HEK293 (cell line): Measurements from ENCODE around the gene EZH2.

Source experiments
- CTCF ChIA-PET: fragments of 350-600 bp; formaldehyde crosslinking; extraction: SDS; loops from one replicate; lab custom pipeline; 2021; ENCODE audit warnings: antibody characterized with exemption; lab: Yijun Ruan, JAX
- POLR2A ChIA-PET: fragments of 300-600 bp; formaldehyde crosslinking; extraction: SDS; loops from one replicate; lab custom pipeline; 2020; ENCODE audit warnings: antibody characterized with exemption, inconsistent platforms; lab: Yijun Ruan, JAX
- H3K27ac ChIP-seq: fragments of 200-500 bp; sonication (Bioruptor generic); 2 replicates; pipeline ENCODE4 v1.5.1; 2014; ENCODE audit warnings: low read depth, low read length, control low read depth, inconsistent platforms; ENCODE audit errors: extremely low read depth
- H3K36me3 ChIP-seq, 2 experiments: fragments of 200-500 bp in 1 of 2; sonication (Bioruptor generic) in 1 of 2; 1 replicate in 1 of 2; 2 replicates in 1 of 2; pipeline ENCODE4 v1.5.1; 2014 to 2017; ENCODE audit warnings: inconsistent platforms in 2 of 2, low read length in 2 of 2; ENCODE audit not compliant: control insufficient read depth in 2 of 2, insufficient read depth in 1 of 2
- H3K4me1 ChIP-seq: fragments of 200-500 bp; sonication (Bioruptor generic); 2 replicates; pipeline ENCODE4 v1.5.1; 2014; ENCODE audit warnings: mild to moderate bottlenecking, low read length, inconsistent platforms; ENCODE audit not compliant: control insufficient read depth, insufficient read depth
- H3K4me3 ChIP-seq: 2 replicates; pipeline ENCODE4 v1.5.1; 2011; ENCODE audit warnings: low read depth, mild to moderate bottlenecking, control low read depth, low read length, moderate library complexity
- H3K9me3 ChIP-seq: fragments of 200-500 bp; sonication (Bioruptor generic); 2 replicates; pipeline ENCODE4 v1.5.1; 2014; ENCODE audit warnings: low read depth, low read length, inconsistent platforms; ENCODE audit not compliant: control insufficient read depth, insufficient read depth
- GLI4 ChIP-seq: fragments of 450-650 bp; formaldehyde crosslinking; IDR thresholded peaks from 2 replicates; pipeline ENCODE4 v1.5.1; 2016; ENCODE audit warnings: missing biosample characterization, missing genetic modification characterization
- GLIS1 ChIP-seq: fragments of 450-650 bp; formaldehyde crosslinking; IDR thresholded peaks from 2 replicates; pipeline ENCODE4 v1.5.1; 2016; ENCODE audit warnings: missing biosample characterization, missing genetic modification characterization
- KLF8 ChIP-seq: fragments of 450-650 bp; formaldehyde crosslinking; IDR thresholded peaks from 2 replicates; pipeline ENCODE4 v1.5.1; 2016; ENCODE audit warnings: missing biosample characterization, missing genetic modification characterization
- KLF9 ChIP-seq: fragments of 450-650 bp; formaldehyde crosslinking; IDR thresholded peaks from 2 replicates; pipeline ENCODE4 v1.5.1; 2016; ENCODE audit warnings: missing biosample characterization, missing genetic modification characterization, low read depth
- PRDM1 ChIP-seq: fragments of 450-650 bp; formaldehyde crosslinking; IDR thresholded peaks from 2 replicates; pipeline ENCODE4; 2016; ENCODE audit warnings: missing biosample characterization, missing genetic modification characterization
- SCRT1 ChIP-seq: fragments of 450-650 bp; formaldehyde crosslinking; IDR thresholded peaks from 2 replicates; pipeline ENCODE4 v1.5.1; 2016; ENCODE audit warnings: missing biosample characterization, missing genetic modification characterization, borderline replicate concordance
- SP7 ChIP-seq: fragments of 450-650 bp; formaldehyde crosslinking; IDR thresholded peaks from 2 replicates; pipeline ENCODE4 v1.5.1; 2016; ENCODE audit warnings: missing biosample characterization, missing genetic modification characterization
- ZBTB44 ChIP-seq: fragments of 450-650 bp; IDR thresholded peaks from 2 replicates; pipeline ENCODE4 v1.5.1; 2018; ENCODE audit warnings: missing biosample characterization, mild to moderate bottlenecking, missing genetic modification characterization
- ZBTB8A ChIP-seq: fragments of 450-650 bp; formaldehyde crosslinking; IDR thresholded peaks from 2 replicates; pipeline ENCODE4 v1.5.1; 2016; ENCODE audit warnings: missing biosample characterization, missing genetic modification characterization
- ZEB2 ChIP-seq: fragments of 450-650 bp; formaldehyde crosslinking; IDR thresholded peaks from 2 replicates; pipeline ENCODE4 v1.5.1; 2016; ENCODE audit warnings: missing biosample characterization, missing genetic modification characterization
- ZFP3 ChIP-seq: fragments of 450-650 bp; formaldehyde crosslinking; IDR thresholded peaks from 2 replicates; pipeline ENCODE4 v1.5.1; 2016; ENCODE audit warnings: low read depth, missing biosample characterization, missing genetic modification characterization
- ZNF132 ChIP-seq: fragments of 450-650 bp; formaldehyde crosslinking; IDR thresholded peaks from 2 replicates; pipeline ENCODE4 v1.5.1; 2017; ENCODE audit warnings: missing biosample characterization, missing genetic modification characterization, borderline replicate concordance
- ZNF140 ChIP-seq: fragments of 450-650 bp; formaldehyde crosslinking; IDR thresholded peaks from 2 replicates; pipeline ENCODE4 v1.5.1; 2016; ENCODE audit warnings: missing biosample characterization, missing genetic modification characterization
- ZNF280D ChIP-seq: fragments of 450-650 bp; formaldehyde crosslinking; IDR thresholded peaks from 2 replicates; pipeline ENCODE4 v1.5.1; 2016; ENCODE audit warnings: missing biosample characterization, missing genetic modification characterization
- ZNF311 ChIP-seq: fragments of 450-650 bp; formaldehyde crosslinking; IDR thresholded peaks from 2 replicates; pipeline ENCODE4 v1.5.1; 2017; ENCODE audit warnings: missing biosample characterization, missing genetic modification characterization, borderline replicate concordance
- ZNF501 ChIP-seq: fragments of 450-650 bp; formaldehyde crosslinking; IDR thresholded peaks from 2 replicates; pipeline ENCODE4 v1.5.1; 2016; ENCODE audit warnings: missing biosample characterization, missing genetic modification characterization
- ZNF549 ChIP-seq: fragments of 450-650 bp; IDR thresholded peaks from 2 replicates; pipeline ENCODE4 v1.5.1; 2018; ENCODE audit warnings: missing biosample characterization, missing genetic modification characterization, mild to moderate bottlenecking, inconsistent platforms, moderate library complexity
- ZNF571 ChIP-seq: fragments of 450-650 bp; formaldehyde crosslinking; IDR thresholded peaks from 2 replicates; pipeline ENCODE4 v1.5.0; 2017; ENCODE audit warnings: missing biosample characterization, missing genetic modification characterization
- ZNF585B ChIP-seq: fragments of 450-650 bp; formaldehyde crosslinking; IDR thresholded peaks from 2 replicates; pipeline ENCODE4 v1.5.1; 2016; ENCODE audit warnings: missing biosample characterization, missing genetic modification characterization
- ZNF600 ChIP-seq: fragments of 450-650 bp; formaldehyde crosslinking; IDR thresholded peaks from 2 replicates; pipeline ENCODE4 v1.5.1; 2016; ENCODE audit warnings: missing biosample characterization, missing genetic modification characterization
- ZNF639 ChIP-seq: fragments of 450-650 bp; formaldehyde crosslinking; IDR thresholded peaks from 2 replicates; pipeline ENCODE4 v1.5.1; 2016; ENCODE audit warnings: missing biosample characterization, missing genetic modification characterization
- ZNF660 ChIP-seq: fragments of 450-650 bp; IDR thresholded peaks from 2 replicates; pipeline ENCODE4 v1.5.1; 2018; ENCODE audit warnings: missing biosample characterization, mild to moderate bottlenecking, missing genetic modification characterization
- ZNF692 ChIP-seq: fragments of 450-650 bp; formaldehyde crosslinking; IDR thresholded peaks from 2 replicates; pipeline ENCODE4 v1.5.1; 2016; ENCODE audit warnings: missing biosample characterization, missing genetic modification characterization
- ZNF704 ChIP-seq: fragments of 450-650 bp; formaldehyde crosslinking; IDR thresholded peaks from 2 replicates; pipeline ENCODE4 v1.5.1; 2016; ENCODE audit warnings: missing biosample characterization, missing genetic modification characterization

Gene EZH2

GRCh38 chr7:148915211-148915610 lies 31.1 kb upstream of the EZH2 start:
- CTCF ChIA-PET, result interaction anchor here (0.7 kb wide), 1 partner anchor 12 kb away, joined by 3 read pairs; no protein-coding TSS in a partner anchor

GRCh38 chr7:148914208-148914777 lies 30.2 kb upstream of the EZH2 start:
- Histone ChIP-seq H3K9me3 (no peaks in the 10 kb centered on the region), H3K27ac (no peak overlapping the region), H3K36me3 (no peaks in the 10 kb centered on the region), H3K4me1 (no peaks in the 10 kb centered on the region), H3K4me3 (no peak overlapping the region)
- ChIA-PET POLR2A (interaction anchor here (0.8 to 1.4 kb wide), 2 partner anchors 27 to 216 kb away, joined by 4 read pairs; partner anchors contain the start of gene CUL1), CTCF (interaction anchor here (0.5 kb wide), 1 partner anchor 12 kb away, joined by 4 read pairs; no protein-coding TSS in a partner anchor)
- peak; percentile 46; the same call in 1 of the 2 replicates for TF ChIP-seq SCRT1 (tag by site-specific recombination)
- no peak for TF ChIP-seq ZNF639 (tag by site-specific recombination)
- TF ChIP-seq ZNF549 (tag by site-specific recombination), result no peak
- peak; percentile 71 for TF ChIP-seq ZNF692 (tag by site-specific recombination)
- no peak for TF ChIP-seq ZNF132 (tag by site-specific recombination)
- peak; percentile 42; the same call in 1 of the 2 replicates for TF ChIP-seq ZNF501 (tag by site-specific recombination)
- no peak for TF ChIP-seq ZNF280D
- no peak for TF ChIP-seq ZNF311 (tag by site-specific recombination)
- TF ChIP-seq KLF8 (tag by site-specific recombination), result no peak
- TF ChIP-seq GLIS1 (tag by site-specific recombination), result peak; percentile 66
- TF ChIP-seq ZEB2 (tag by site-specific recombination), result peak; percentile 90
- 0 out of 2 replicates have a peak, but pooled peaks have one; percentile 23 for TF ChIP-seq ZNF660 (tag by site-specific recombination)
- 0 out of 2 replicates have a peak, but pooled peaks have one; percentile 20 for TF ChIP-seq ZBTB44 (tag by site-specific recombination)
- TF ChIP-seq SP7 (tag by site-specific recombination), result peak; percentile 48; the same call in 1 of the 2 replicates
- TF ChIP-seq ZBTB8A (tag by site-specific recombination), result peak; percentile 42; the same call in 1 of the 2 replicates

More at GRCh38 chr7:148915211-148915610, 31.1 kb upstream of the EZH2 start:
- Histone ChIP-seq H3K4me3 (no peak overlapping the region), H3K36me3 (no peaks in the 10 kb centered on the region), H3K9me3 (no peaks in the 10 kb centered on the region), H3K4me1 (no peaks in the 10 kb centered on the region), H3K27ac (no peak overlapping the region)
- POLR2A ChIA-PET, result interaction anchor here (1.4 kb wide), 1 partner anchor 217 kb away, joined by 4 read pairs; the partner anchor contains the start of gene CUL1
- TF ChIP-seq ZFP3 (tag by site-specific recombination) (no peak), ZNF140 (tag by site-specific recombination) (no peak), ZEB2 (tag by site-specific recombination) (no peak), ZNF600 (tag by site-specific recombination) (no peak), ZNF585B (tag by site-specific recombination) (no peak), PRDM1 (tag by site-specific recombination) (no peak), ZNF571 (tag by site-specific recombination) (no peak), GLI4 (tag by site-specific recombination) (no peak), ZNF704 (tag by site-specific recombination) (no peak), KLF9 (tag by site-specific recombination) (no peak), ZNF639 (tag by site-specific recombination) (no peak)
